ENCODE data around the gene PACC1. TPM values are rescaled to one million over a fixed set of nuclear protein-coding genes. Genes with fewer than 3 reads are reported as not detected.

The PACC1 gene
- total and polyA plus RNA-seq, 12 donors = 1.8 to 5.1 (median 2.4) TPM

DNA sequence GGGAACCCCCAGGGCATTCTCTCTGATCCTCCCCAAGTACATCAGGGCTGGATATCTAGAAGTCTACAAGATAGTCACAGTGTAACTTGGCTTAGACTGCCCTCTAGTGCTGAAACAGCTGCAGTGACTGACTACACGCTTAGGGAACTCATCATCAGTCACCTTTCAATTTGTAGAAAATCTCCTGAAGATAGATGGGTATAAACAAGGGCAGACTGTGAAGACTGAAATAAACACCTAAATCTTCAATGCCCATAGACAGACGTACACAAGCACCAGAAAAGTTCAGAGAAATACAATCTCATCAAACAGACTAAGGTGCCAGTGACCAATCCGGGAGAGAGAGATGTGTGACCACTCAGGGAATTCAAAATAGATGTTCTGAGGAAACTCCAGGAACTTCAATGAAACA, 46.6 kb downstream of the PACC1 start:
- peaks cover 0 to 30% (median 11%) of the 10 kb centered on the region in 9 donors for H3K4me1 ChIP-seq
- H3K9me3 ChIP-seq = peaks cover 0 to 14% (median 5%) of the 10 kb centered on the region in 11 donors
- TF ChIP-seq CTCF (IDR thresholded peaks at IDR 0.05) = peak; percentile 60 to 90 (median 85)
- DNase-seq (peak in 1 of 2 donors; percentile 58), ATAC-seq (peak; percentile 72 to 88 (median 85))
- no peak overlapping the region for H3K27ac ChIP-seq
- H3K27me3 ChIP-seq = no peaks in the 10 kb centered on the region
- no peak overlapping the region for H3K4me3 ChIP-seq
- WGBS, 2 donors = 83 to 85% methylated on average over 3 of the region's 3 CpGs
- H3K36me3 ChIP-seq = peaks cover 0 to 77% (median 0%) of the 10 kb centered on the region in 9 donors
- intact Hi-C loops (cut with DNase I) = loop anchor here in 9 of 10 donors (1.0 to 5.0 kb wide), 10 partner anchors 76 to 356 kb away; partner anchors contain the start of gene PPP2R5A (in 1 of the 9)

DNA sequence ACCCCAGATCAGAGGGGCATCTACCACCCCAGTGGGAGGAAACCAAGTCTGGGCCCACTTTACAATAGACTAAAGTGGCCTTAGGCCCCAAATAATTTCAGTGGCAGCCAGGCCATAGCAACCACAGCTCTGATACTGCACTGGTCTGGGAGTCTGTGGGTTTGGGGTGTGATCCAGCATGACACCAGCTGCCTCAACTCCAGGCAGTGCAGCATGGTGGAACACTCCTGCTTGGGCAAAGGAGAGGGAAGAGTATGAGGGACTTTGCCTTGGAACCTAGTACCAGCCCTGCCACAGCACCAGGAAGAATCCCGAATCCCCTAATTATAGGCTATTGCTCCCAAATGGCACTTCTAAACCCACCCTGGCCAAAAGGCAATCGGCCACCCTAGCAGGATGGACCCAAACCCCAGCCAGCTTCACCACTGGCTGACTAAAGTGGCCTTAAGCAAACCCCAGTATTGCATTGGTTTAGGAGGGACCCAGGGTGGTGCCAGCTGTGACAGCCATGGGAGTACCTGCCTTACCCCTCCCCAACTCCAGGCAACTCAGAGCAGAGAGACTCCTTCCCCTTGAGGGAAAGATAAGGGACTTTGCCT, 47.1 kb downstream of the PACC1 start:
- DNase-seq (no peak), ATAC-seq (peak in 7 of 8 donors; percentile 12 to 70 (median 25))
- Histone ChIP-seq H3K36me3 (peaks cover 0 to 82% (median 0%) of the 10 kb centered on the region in 9 donors), H3K27ac (no peak overlapping the region), H3K9me3 (peaks cover 0 to 9% (median 0%) of the 10 kb centered on the region in 11 donors), H3K4me1 (peaks cover 0 to 30% (median 11%) of the 10 kb centered on the region in 9 donors), H3K27me3 (no peaks in the 10 kb centered on the region), H3K4me3 (no peak overlapping the region)
- intact Hi-C loops (cut with DNase I) = loop anchor here (1.0 to 5.0 kb wide), 11 partner anchors 75 to 355 kb away; partner anchors contain the start of gene PPP2R5A (in 1 of the 10)
- WGBS, 2 donors = 69 to 71% methylated on average over 2 of the region's 2 CpGs
- no peak for TF ChIP-seq CTCF (IDR thresholded peaks at IDR 0.05)

- Histone ChIP-seq H3K36me3 (peaks cover 0 to 89% (median 0%) of the 10 kb centered on the region in 9 donors), H3K4me3 (no peak overlapping the region), H3K4me1 (peaks cover 0 to 30% (median 11%) of the 10 kb centered on the region in 9 donors), H3K9me3 (peaks cover 0 to 9% (median 0%) of the 10 kb centered on the region in 11 donors), H3K27me3 (no peaks in the 10 kb centered on the region), H3K27ac (peak overlapping the region in 2 of 10 donors; percentile 12 to 16)
- intact Hi-C loops (cut with DNase I) = loop anchor here in 8 of 10 donors (2.0 to 5.0 kb wide), 9 partner anchors 75 to 355 kb away; partner anchors contain the start of gene PPP2R5A (in 1 of the 8)
- ATAC-seq (peak in 2 of 8 donors; percentile 10 to 44), DNase-seq (no peak)
- WGBS, 2 donors = 57 to 59% methylated on average over 5 of the region's 5 CpGs
- TF ChIP-seq CTCF (IDR thresholded peaks at IDR 0.05) = no peak
Observed at GRCh38 chr1:212366901-212367300, 47.8 kb downstream of the PACC1 start.

DNA sequence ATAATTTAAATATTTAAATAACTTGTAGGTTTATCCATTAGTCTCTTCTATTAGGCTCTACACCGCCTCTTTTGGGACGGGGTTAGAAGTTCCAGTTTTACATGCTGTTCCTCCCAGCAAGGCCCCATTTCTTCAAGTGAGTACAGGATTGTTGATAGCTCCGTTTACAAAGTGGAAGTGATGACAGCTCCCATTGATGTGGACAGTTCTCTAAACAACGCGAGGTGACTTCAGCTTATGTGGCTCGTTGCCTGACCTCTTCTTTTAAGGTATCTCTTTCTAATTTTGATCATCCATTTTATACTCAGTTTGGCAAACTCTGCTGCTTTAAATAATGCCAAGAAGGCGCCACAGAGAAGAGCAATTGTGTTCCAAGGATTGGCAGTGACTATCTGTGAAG, 49.7 kb downstream of the PACC1 start:
- no peaks in the 10 kb centered on the region for H3K27me3 ChIP-seq
- WGBS, 2 donors = 35 to 50% methylated on average over 7 of the region's 7 CpGs
- H3K9me3 ChIP-seq = peaks cover 0 to 9% (median 0%) of the 10 kb centered on the region in 11 donors
- peak overlapping the region in 1 of 10 donors; percentile 19 for H3K27ac ChIP-seq
- H3K4me1 ChIP-seq = peaks cover 0 to 30% (median 11%) of the 10 kb centered on the region in 9 donors
- intact Hi-C loops (cut with DNase I) = loop anchor here in 8 of 10 donors (2.0 to 5.0 kb wide), 9 partner anchors 48 to 353 kb away; partner anchors contain the start of gene PPP2R5A (in 1 of the 8)
- DNase-seq = no peak
- H3K36me3 ChIP-seq = peaks cover 0 to 89% (median 14%) of the 10 kb centered on the region in 9 donors
- no peak overlapping the region for H3K4me3 ChIP-seq
- TF ChIP-seq CTCF (IDR thresholded peaks at IDR 0.05) = no peak
- ATAC-seq = peak in 6 of 8 donors; percentile 27 to 94 (median 66)
